Esophagus muscularis mucosa (tissue), 4 donors: ENCODE data around the gene BMPR1A. TPM values are rescaled to one million over a fixed set of nuclear protein-coding genes. Genes with fewer than 3 reads are reported as not detected.
"Not testable (repeated sequence)": the region's sequence is repeated elsewhere in the genome, so short reads cannot be mapped to it uniquely, and the experiment has no call there.

Source experiments
- DNase-seq: peaks from one replicate; pipeline ENCODE4 v3.0.0-alpha.2; 2017; ENCODE audit errors: extremely low spot score
- H3K27ac ChIP-seq, 4 donors: fragments of 200-600 bp; sonication (generic); replicated peaks in 1 of 4; 1 replicate in 3 of 4; 2 replicates in 1 of 4; pipeline ENCODE4 v1.5.1; 2016 to 2019; ENCODE audit warnings: mild to moderate bottlenecking in 1 of 4
- H3K27me3 ChIP-seq, 4 donors: fragments of 200-600 bp; sonication (generic); one replicate each; pipeline versions ENCODE4 v1.5.1 to v1.6.0; 2016 to 2019
- H3K36me3 ChIP-seq, 4 donors: fragments of 200-600 bp; sonication (generic); one replicate each; pipeline ENCODE4 v1.5.1; 2016 to 2019
- H3K4me1 ChIP-seq, 4 donors: fragments of 200-600 bp; sonication (generic); one replicate each; pipeline ENCODE4 v1.5.1; 2016 to 2019
- H3K4me3 ChIP-seq, 4 donors: fragments of 200-600 bp; sonication (generic); 1 replicate in 2 of 4; 2 replicates in 2 of 4; pipeline ENCODE4 v1.5.1; 2016 to 2019; ENCODE audit warnings: mild to moderate bottlenecking in 4 of 4, moderate library complexity in 1 of 4
- H3K9me3 ChIP-seq, 4 donors: fragments of 200-600 bp; sonication (generic); 1 replicate in 3 of 4; 2 replicates in 1 of 4; pipeline ENCODE4 v1.5.1; 2016 to 2019
- CTCF ChIP-seq, 3 experiments: fragments of 200-600 bp in 2 of 3; fragments of 450-650 bp in 1 of 3; sonication (generic) in 2 of 3; IDR thresholded peaks; one replicate each; pipeline ENCODE4 v1.5.1; 2017 to 2019; ENCODE audit warnings: antibody characterized with exemption in 3 of 3, mild to moderate bottlenecking in 2 of 3, moderate library complexity in 1 of 3
- EP300 ChIP-seq: sonication (generic); formaldehyde crosslinking; IDR thresholded peaks from one replicate; pipeline ENCODE4 v1.6.1; 2017; ENCODE audit warnings: antibody characterized with exemption
- POLR2A ChIP-seq: fragments of 450-650 bp; IDR thresholded peaks from one replicate; pipeline ENCODE4 v1.6.1; 2017; ENCODE audit warnings: antibody characterized with exemption, moderate library complexity, mild to moderate bottlenecking, low read depth
- POLR2AphosphoS5 ChIP-seq, 2 donors: sonication (generic); formaldehyde crosslinking; IDR thresholded peaks; one replicate each; pipeline ENCODE4 v1.6.1; 2017; ENCODE audit warnings: antibody characterized with exemption in 2 of 2
- WGBS: methylation state at CpG from one replicate; pipeline ENCODE4 v1.1.5; 2018; 5-methylcytosine and 5-hydroxymethylcytosine counted together
- intact Hi-C: fragments of 100-400 bp; cut with DNase I; formaldehyde crosslinking; loops from one replicate; pipeline ENCODE4 v1.15.1; 2023
- total RNA-seq, 4 donors: library from RNA; depleted of rRNA; stranded (reverse); fragments of >200 nt; gene quantifications; one replicate each; pipeline versions ENCODE4 v1.1.0 to v1.2.1, GENCODE V29; 2016

Gene BMPR1A
- total RNA-seq, 4 donors from 2014 or later, result 66.1 to 110 (median 90.5) TPM

DNA sequence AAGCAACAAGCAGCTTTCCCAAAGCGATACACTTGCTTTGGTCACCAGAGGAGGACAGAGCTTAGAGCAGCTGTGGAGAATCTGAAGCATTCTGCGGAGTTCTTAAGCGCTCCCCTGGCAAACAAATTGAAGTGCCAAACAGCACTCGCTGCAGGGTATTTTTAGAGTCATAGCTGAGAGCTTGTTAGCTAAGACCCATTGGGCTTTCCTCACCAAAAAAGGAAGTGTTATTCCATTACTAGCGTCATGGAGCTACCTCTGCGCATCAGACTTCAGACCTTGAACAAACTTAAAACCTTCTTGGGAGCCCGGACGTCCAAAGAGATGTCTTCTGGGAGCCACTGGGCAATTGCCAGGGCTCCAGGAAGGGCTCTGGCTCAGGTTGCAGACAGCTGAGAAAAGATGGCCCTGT, 23.2 kb upstream of the BMPR1A start:
- WGBS, result 35% methylated on average over 3 of the region's 8 CpGs
- no peaks in the 10 kb centered on the region for H3K27me3 ChIP-seq
- peaks cover 0 to 21% (median 2%) of the 10 kb centered on the region in 4 donors for H3K36me3 ChIP-seq
- TF ChIP-seq POLR2AphosphoS5 (IDR thresholded peaks at IDR 0.05), result peak; percentile 84 to 89
- peak in 2 of 3 experiments; percentile 27 to 42 for TF ChIP-seq CTCF (IDR thresholded peaks at IDR 0.05)
- no peak for TF ChIP-seq POLR2A
- TF ChIP-seq EP300, result peak; percentile 96
- peaks cover 34 to 88% (median 87%) of the 10 kb centered on the region in 4 donors for H3K4me1 ChIP-seq
- peak overlapping the region; percentile 88 to 94 (median 90) for H3K27ac ChIP-seq
- intact Hi-C loops, result no loop called here
- peak overlapping the region in 2 of 4 donors; percentile 10 to 12 for H3K4me3 ChIP-seq
- no peak for DNase-seq
- H3K9me3 ChIP-seq, result no peaks in the 10 kb centered on the region

DNA sequence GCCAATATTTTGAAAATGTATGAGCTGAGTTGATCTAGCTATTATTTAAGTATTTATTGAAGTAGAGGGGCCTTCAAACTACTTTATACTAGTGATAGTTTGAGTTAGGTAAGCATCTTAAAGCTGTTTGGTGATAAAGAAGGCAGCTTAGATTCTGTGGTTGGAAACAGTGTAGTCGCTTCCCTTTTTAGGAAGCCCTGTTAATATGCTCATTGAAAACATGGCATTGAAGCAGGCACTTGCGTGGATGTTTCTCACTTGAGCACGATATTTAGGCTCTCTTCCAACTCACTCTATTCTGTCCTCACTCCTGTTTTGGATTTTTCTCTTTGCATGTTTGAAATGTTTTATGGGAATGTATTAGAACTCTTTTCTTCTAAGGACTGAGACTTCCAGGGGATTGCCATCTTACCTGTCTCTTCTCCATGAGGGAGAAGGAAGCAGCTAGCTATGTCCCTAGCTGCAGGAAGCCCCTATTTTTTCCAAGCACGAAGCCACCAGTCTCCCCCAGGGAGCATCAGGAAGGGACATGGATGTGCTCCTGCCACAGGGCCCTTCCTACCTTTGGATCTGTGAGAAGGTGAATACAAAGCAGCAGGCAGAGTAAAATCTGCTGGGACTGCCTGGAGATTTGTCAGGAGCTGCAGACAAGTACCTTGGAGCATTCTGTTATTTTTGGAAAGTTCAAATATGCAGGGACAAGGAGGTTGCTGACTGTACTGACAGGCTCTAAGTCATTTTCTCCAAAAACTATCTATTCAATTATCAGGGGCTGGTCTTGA, 22.0 kb upstream of the BMPR1A start:
- H3K27ac ChIP-seq, result peak overlapping the region; percentile 88 to 94 (median 90)
- peak; percentile 22 to 67 for TF ChIP-seq POLR2AphosphoS5 (IDR thresholded peaks at IDR 0.05)
- no peak for TF ChIP-seq CTCF (IDR thresholded peaks at IDR 0.05)
- WGBS, result 37% methylated on average over 4 of the region's 4 CpGs
- H3K36me3 ChIP-seq, result peaks cover 0 to 11% (median 0%) of the 10 kb centered on the region in 4 donors
- peak overlapping the region in 1 of 4 donors; percentile 16 for H3K4me3 ChIP-seq
- peaks cover 34 to 96% (median 91%) of the 10 kb centered on the region in 4 donors for H3K4me1 ChIP-seq
- no peaks in the 10 kb centered on the region for H3K27me3 ChIP-seq
- intact Hi-C loops, result no loop called here
- H3K9me3 ChIP-seq, result no peaks in the 10 kb centered on the region
- no peak for DNase-seq

GRCh38 chr10:86735278-86735677, 21.1 kb upstream of the BMPR1A start:
- WGBS, result 59% methylated on average over 4 of the region's 4 CpGs
- intact Hi-C loops, H3K27me3 ChIP-seq, H3K36me3 ChIP-seq, DNase-seq, H3K9me3 ChIP-seq, H3K4me3 ChIP-seq: not testable (repeated sequence)
- H3K27ac ChIP-seq, result peak overlapping the region; percentile 88 to 94 (median 90)
- TF ChIP-seq POLR2AphosphoS5 (IDR thresholded peaks at IDR 0.05), result peak in 1 of 2 donors; percentile 65
- H3K4me1 ChIP-seq, result peaks cover 26 to 91% (median 85%) of the 10 kb centered on the region in 4 donors

- H3K36me3 ChIP-seq, result no peaks in the 10 kb centered on the region
- peaks cover 11 to 61% (median 53%) of the 10 kb centered on the region in 4 donors for H3K4me1 ChIP-seq
- TF ChIP-seq POLR2AphosphoS5 (IDR thresholded peaks at IDR 0.05), result peak in 1 of 2 donors; percentile 16
- TF ChIP-seq CTCF (IDR thresholded peaks at IDR 0.05), result no peak
- no peak overlapping the region for H3K4me3 ChIP-seq
- intact Hi-C loops, result no loop called here
- no peaks in the 10 kb centered on the region for H3K27me3 ChIP-seq
- no peaks in the 10 kb centered on the region for H3K9me3 ChIP-seq
- H3K27ac ChIP-seq, result peak overlapping the region in 3 of 4 donors; percentile 15 to 80 (median 79)
- 100% methylated on average over 1 of the region's 1 CpG for WGBS
- DNase-seq, result no peak
Measured at GRCh38 chr10:86742230-86742629, 14.2 kb upstream of the BMPR1A start.

- DNase-seq, result no peak
- H3K4me1 ChIP-seq, result peaks cover 15 to 55% (median 52%) of the 10 kb centered on the region in 4 donors
- TF ChIP-seq POLR2AphosphoS5 (IDR thresholded peaks at IDR 0.05) (peak; percentile 37 to 49), CTCF (IDR thresholded peaks at IDR 0.05) (no peak), POLR2A (no peak)
- intact Hi-C loops, result no loop called here
- H3K4me3 ChIP-seq, result no peak overlapping the region
- H3K36me3 ChIP-seq, result no peaks in the 10 kb centered on the region
- WGBS, result 63% methylated on average over 7 of the region's 7 CpGs
- H3K27ac ChIP-seq, result peak overlapping the region; percentile 76 to 80 (median 79)
- H3K27me3 ChIP-seq, result no peaks in the 10 kb centered on the region
- H3K9me3 ChIP-seq, result no peaks in the 10 kb centered on the region
Measured at GRCh38 chr10:86744067-86744725, 12.2 kb upstream of the BMPR1A start.
